ENCODE measurements around the gene SCARB1.

- no peak for TF ChIP-seq CTCF (IDR thresholded peaks at IDR 0.05)
- no peak for TF ChIP-seq POLR2A (IDR thresholded peaks at IDR 0.05; ENCODE audit: low read depth)
- TF ChIP-seq POLR2AphosphoS5 (IDR thresholded peaks at IDR 0.05): no peak
Observed at GRCh38 chr12:124783087-124783486, 80.6 kb downstream of the SCARB1 start.

Data from esophagus muscularis mucosa (tissue), 3 donors.